Measurements from ENCODE around the gene C1QTNF5. TPM values are rescaled to one million over a fixed set of nuclear protein-coding genes. Genes with fewer than 3 reads are reported as not detected.

C1QTNF5 gene
- total RNA-seq, 4 donors from 2014 or later, result 4.0 to 16.0 (median 6.0) TPM

DNA sequence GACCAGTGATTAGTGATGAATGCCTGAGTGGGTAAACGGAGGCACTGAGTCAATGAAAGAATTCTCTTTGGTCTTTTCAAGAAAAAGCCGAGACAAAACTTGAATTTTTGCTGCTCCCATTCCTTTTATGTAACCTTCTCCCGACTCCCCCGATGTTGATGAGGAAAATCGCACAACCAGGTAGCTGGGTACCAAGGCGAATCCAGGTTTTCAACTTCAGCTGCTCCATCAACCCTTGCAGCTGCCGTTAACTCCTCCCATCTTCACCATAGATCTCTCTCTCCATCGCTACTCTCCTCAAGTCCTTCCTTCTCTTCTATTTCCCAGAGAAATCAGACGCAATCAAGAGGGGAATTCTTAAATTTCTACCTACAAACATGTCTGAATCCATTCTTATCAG is 41.4 kb upstream of the C1QTNF5 start:
- intact Hi-C loops (cut with DNase I; ENCODE audit: low total_unique reads), result loop anchor here (2.0 kb wide), 1 partner anchor 93 kb away; no protein-coding TSS in a partner anchor
- H3K27ac ChIP-seq, result peak overlapping the region; percentile 78 to 99 (median 98)
- peak overlapping the region; percentile 30 to 73 (median 62) for H3K4me3 ChIP-seq
- no peaks in the 10 kb centered on the region for H3K27me3 ChIP-seq
- DNase-seq (no peak), ATAC-seq (no peak)
- H3K36me3 ChIP-seq, result no peaks in the 10 kb centered on the region
- H3K4me1 ChIP-seq, result peaks cover 35 to 38% of the 10 kb centered on the region in 2 donors
- in situ Hi-C loops (cut with MboI; ENCODE audit: low sequenced_read_pairs in 4 of 4), result no loop called here
- TF ChIP-seq, protein P1, sequence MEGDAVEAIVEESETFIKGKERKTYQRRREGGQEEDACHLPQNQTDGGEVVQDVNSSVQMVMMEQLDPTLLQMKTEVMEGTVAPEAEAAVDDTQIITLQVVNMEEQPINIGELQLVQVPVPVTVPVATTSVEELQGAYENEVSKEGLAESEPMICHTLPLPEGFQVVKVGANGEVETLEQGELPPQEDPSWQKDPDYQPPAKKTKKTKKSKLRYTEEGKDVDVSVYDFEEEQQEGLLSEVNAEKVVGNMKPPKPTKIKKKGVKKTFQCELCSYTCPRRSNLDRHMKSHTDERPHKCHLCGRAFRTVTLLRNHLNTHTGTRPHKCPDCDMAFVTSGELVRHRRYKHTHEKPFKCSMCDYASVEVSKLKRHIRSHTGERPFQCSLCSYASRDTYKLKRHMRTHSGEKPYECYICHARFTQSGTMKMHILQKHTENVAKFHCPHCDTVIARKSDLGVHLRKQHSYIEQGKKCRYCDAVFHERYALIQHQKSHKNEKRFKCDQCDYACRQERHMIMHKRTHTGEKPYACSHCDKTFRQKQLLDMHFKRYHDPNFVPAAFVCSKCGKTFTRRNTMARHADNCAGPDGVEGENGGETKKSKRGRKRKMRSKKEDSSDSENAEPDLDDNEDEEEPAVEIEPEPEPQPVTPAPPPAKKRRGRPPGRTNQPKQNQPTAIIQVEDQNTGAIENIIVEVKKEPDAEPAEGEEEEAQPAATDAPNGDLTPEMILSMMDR (IDR thresholded peaks at IDR 0.05 in 4 of 5, conservative IDR thresholded peaks at IDR 0.05 in 1 of 5), result no peak
- no peak for TF ChIP-seq POLR2A (IDR thresholded peaks at IDR 0.05)
- H3K9me3 ChIP-seq, result no peaks in the 10 kb centered on the region

DNA sequence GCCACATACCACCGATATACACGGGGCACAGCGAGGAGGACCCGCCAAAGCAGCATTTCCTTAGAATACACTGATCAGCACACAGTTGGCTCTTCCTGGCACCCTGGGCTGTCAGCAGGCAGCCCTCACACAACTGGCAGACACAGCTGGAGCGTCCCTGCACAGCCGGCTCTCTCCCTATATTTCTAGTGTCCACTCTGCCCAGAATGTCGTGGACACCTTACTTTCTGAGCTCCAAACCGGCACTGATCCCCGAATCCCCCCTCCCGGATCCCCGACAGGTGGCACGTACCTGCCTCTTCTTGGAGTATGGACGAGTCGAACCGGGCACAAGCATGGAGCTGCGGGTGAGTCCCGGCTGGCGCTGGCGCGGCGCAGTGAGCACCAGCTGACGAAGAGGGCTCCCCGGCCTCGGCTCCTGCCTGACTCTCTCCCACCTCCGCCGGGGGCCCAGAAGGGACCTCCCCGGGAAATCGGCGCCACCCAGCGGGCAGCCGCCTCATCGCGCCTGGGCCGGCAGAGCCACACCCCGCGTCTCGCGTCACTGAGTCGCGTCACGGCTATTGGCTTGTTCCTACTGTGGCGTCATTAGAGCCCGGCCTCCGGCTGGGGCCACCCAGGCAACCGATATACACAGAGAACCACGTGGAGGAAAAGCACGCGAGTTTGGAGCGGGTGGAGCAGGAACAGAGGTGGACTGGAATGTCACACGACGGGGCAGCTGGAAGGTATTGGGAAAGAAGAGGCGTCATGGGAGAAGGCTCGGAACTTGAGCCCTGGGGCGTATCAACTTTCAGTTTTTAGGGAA is 40.7 kb upstream of the C1QTNF5 start, which contains the start of gene USP2:
USP2 (minus strand) TSS at position 510 of the 808 bp plus-strand sequence. CDS start 8,210 bp downstream, outside the sequence.
- Histone ChIP-seq H3K27ac (peak within 1 kb of the TSS; percentile 96 to 99 (median 98)), H3K36me3 (no peaks in the 10 kb centered on the region), H3K4me3 (peak within 1 kb of the TSS; percentile 56 to 73 (median 62)), H3K4me1 (peaks cover 42 to 45% of the 10 kb centered on the region in 2 donors), H3K27me3 (no peaks in the 10 kb centered on the region), H3K9me3 (no peaks in the 10 kb centered on the region)
- ATAC-seq (peak; percentile 69 to 83), DNase-seq (peak; percentile 98)
- intact Hi-C loops (cut with DNase I; ENCODE audit: low total_unique reads), result loop anchor here (1.0 to 2.0 kb wide), 3 partner anchors 47 to 175 kb away; partner anchors contain the start of genes CBL and RNF26
- TF ChIP-seq, protein P1 (IDR thresholded peaks at IDR 0.05 in 4 of 5, conservative IDR thresholded peaks at IDR 0.05 in 1 of 5), result peak; percentile 81 to 97 (median 94)
- TF ChIP-seq POLR2A (IDR thresholded peaks at IDR 0.05), result peak; percentile 91 to 93
- in situ Hi-C loops (cut with MboI; ENCODE audit: low sequenced_read_pairs in 4 of 4), result no loop called here

DNA sequence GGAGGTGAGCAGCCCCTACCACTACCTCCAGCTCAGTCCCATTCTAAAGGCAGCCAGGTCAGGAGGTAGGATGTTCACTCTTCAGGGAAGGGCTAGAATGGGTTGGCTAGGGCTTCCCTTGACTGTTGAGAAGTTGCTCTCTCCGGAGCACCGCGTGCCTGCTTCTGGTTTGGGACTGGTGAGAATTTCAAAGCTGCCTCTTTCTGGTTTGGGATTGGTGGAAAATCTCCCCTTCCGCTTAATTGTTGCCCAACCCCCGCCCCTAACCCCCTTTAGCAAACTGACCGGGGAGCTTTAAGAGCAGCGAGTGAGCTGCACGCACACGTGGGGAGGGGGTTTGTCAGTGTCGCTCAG is 40.1 kb upstream of the C1QTNF5 start:
- DNase-seq (peak in 1 of 2 donors; percentile 29), ATAC-seq (no peak)
- H3K36me3 ChIP-seq, result no peaks in the 10 kb centered on the region
- H3K9me3 ChIP-seq, result no peaks in the 10 kb centered on the region
- H3K27me3 ChIP-seq, result no peaks in the 10 kb centered on the region
- H3K4me1 ChIP-seq, result peaks cover 44 to 51% of the 10 kb centered on the region in 2 donors
- intact Hi-C loops (cut with DNase I; ENCODE audit: low total_unique reads), result loop anchor here (1.0 to 2.0 kb wide), 3 partner anchors 46 to 175 kb away; partner anchors contain the start of genes CBL and RNF26
- in situ Hi-C loops (cut with MboI; ENCODE audit: low sequenced_read_pairs in 4 of 4), result no loop called here
- peak overlapping the region; percentile 96 to 99 (median 98) for H3K27ac ChIP-seq
- no peak for TF ChIP-seq POLR2A (IDR thresholded peaks at IDR 0.05)
- TF ChIP-seq, protein P1 (IDR thresholded peaks at IDR 0.05 in 4 of 5, conservative IDR thresholded peaks at IDR 0.05 in 1 of 5), result no peak
- H3K4me3 ChIP-seq, result peak overlapping the region; percentile 56 to 73 (median 62)

DNA sequence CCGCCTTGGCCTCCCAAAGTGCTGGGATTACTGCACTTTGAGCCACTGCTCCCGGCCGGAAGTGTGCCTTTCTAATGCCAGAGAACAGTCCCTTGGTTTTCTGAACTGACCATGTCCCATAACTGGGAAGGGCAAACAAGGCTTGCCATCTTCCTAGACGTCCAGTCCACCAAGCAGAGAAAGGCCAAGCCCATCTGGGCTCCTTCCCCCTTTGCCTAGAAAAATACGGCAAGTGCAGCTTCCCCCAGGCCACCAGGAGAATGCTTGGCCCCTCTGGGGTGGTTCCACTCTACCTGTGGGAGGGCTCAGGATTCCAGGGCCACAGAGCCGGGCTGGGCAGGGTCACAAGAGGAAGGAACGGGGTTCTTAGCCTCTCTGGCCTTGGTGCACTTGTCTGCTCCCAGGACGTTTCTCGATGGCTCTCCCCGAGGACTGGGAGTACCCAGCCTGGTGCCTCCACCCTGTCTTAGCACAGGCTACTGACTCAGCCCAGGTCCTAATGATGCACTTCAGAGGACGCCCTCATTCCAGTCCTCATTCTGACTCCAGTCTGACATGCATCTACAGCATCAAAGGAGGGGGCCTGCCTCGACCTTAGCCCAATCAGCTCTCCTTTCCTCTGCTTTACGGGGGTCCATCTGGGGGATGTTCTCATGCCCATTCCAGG is 39.6 kb upstream of the C1QTNF5 start:
- Histone ChIP-seq H3K36me3 (no peaks in the 10 kb centered on the region), H3K27me3 (no peaks in the 10 kb centered on the region), H3K4me1 (peaks cover 46 to 56% of the 10 kb centered on the region in 2 donors), H3K4me3 (peak overlapping the region; percentile 60 to 73 (median 62)), H3K27ac (peak overlapping the region; percentile 96 to 99 (median 98)), H3K9me3 (no peaks in the 10 kb centered on the region)
- peak; percentile 27 to 70 for TF ChIP-seq POLR2A (IDR thresholded peaks at IDR 0.05)
- TF ChIP-seq, protein P1 (IDR thresholded peaks at IDR 0.05 in 4 of 5, conservative IDR thresholded peaks at IDR 0.05 in 1 of 5), result no peak
- no peak for ATAC-seq
- in situ Hi-C loops (cut with MboI; ENCODE audit: low sequenced_read_pairs in 4 of 4), result no loop called here
- DNase-seq, result peak in 1 of 2 donors; percentile 58
- intact Hi-C loops (cut with DNase I; ENCODE audit: low total_unique reads), result loop anchor here (2.0 kb wide), 2 partner anchors 45 to 81 kb away; partner anchors contain the start of gene RNF26

Data from gastrocnemius medialis (tissue), 4 donors.